22Rv1 (cell line): ENCODE data around the gene OR51M1.

Experiments
- CTCF ChIP-seq: fragments of 450-650 bp; IDR thresholded peaks from 2 replicates; pipeline ENCODE4 v1.5.1; 2017; ENCODE audit warnings: mild to moderate bottlenecking
- ZFX ChIP-seq: fragments of 450-650 bp; IDR thresholded peaks from 2 replicates; pipeline ENCODE4 v1.6.1; 2017; ENCODE audit warnings: antibody characterized with exemption, borderline replicate concordance

DNA sequence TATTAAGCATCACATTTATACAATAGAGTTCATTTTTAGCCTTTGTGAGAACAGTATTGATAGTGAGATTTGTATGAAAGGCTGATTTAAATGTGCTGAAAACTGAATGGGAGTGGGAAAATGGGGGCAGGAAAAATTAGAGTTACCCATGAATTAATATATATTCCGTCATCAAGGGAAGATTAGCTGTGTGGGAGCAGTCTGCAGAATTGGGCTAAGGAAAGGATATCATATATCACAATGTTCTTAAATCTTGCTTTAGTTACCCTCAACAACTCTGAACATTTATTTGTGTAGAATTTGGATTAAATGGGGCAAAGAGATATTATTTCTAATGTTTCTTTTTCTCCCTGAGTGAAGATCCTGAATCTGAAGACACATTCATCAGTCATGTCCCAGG, 38.2 kb downstream of the OR51M1 start, which contains the start of gene OR51Q1:
- TF ChIP-seq CTCF (no peak), ZFX (no peak)
